Thoracic aorta (tissue), 2 donors: ENCODE measurements around the gene PKNOX2. TPM values are rescaled to one million over a fixed set of nuclear protein-coding genes. Genes with fewer than 3 reads are reported as not detected.

Source experiments
- ATAC-seq: fragments of 150-250 bp; one replicate; pipeline ENCODE4 v1.8.0; 2017; ENCODE audit warnings: low read depth; ENCODE audit not compliant: insufficient number of reproducible peaks, low FRiP score
- DNase-seq: peaks from one replicate; pipeline ENCODE4 v3.0.0-alpha.2; 2020; ENCODE audit warnings: low spot score
- H3K27ac ChIP-seq, 2 donors: fragments of 200-600 bp; sonication (generic); 1 replicate in 1 of 2; 2 replicates in 1 of 2; pipeline ENCODE4 v1.5.1; 2016; ENCODE audit warnings: mild to moderate bottlenecking in 2 of 2, moderate library complexity in 2 of 2
- H3K27me3 ChIP-seq: fragments of 200-600 bp; sonication (generic); replicated peaks from 2 replicates; pipeline ENCODE4 v1.6.0; 2016; ENCODE audit warnings: mild to moderate bottlenecking; ENCODE audit not compliant: insufficient read depth
- H3K36me3 ChIP-seq: fragments of 200-600 bp; sonication (generic); one replicate; pipeline ENCODE4 v1.5.1; 2016
- H3K4me1 ChIP-seq, 2 donors: fragments of 200-600 bp; sonication (generic); 1 replicate in 1 of 2; 2 replicates in 1 of 2; pipeline versions ENCODE4 v1.5.1 to v1.6.0; 2016; ENCODE audit warnings: low read depth in 2 of 2, mild to moderate bottlenecking in 1 of 2; ENCODE audit not compliant: control insufficient read depth in 1 of 2
- H3K4me3 ChIP-seq: fragments of 200-600 bp; sonication (generic); 2 replicates; pipeline ENCODE4 v1.5.1; 2016; ENCODE audit warnings: mild to moderate bottlenecking
- H3K9me3 ChIP-seq: fragments of 200-600 bp; sonication (generic); 2 replicates; pipeline ENCODE4 v1.5.1; 2016
- CTCF ChIP-seq: fragments of 200-600 bp; sonication (generic); IDR thresholded peaks from one replicate; pipeline ENCODE4 v1.5.1; 2019; ENCODE audit warnings: antibody characterized with exemption
- total RNA-seq, 2 donors: library from RNA; depleted of rRNA; stranded (reverse); fragments of >200 nt; gene quantifications; one replicate each; pipeline versions ENCODE4 v1.1.0 to v1.2.3, GENCODE V29; 2016

Gene PKNOX2
- total RNA-seq, 2 donors from 2014 or later: 1.4 to 9.2 TPM

GRCh38 chr11:125397421-125397820, 232.9 kb downstream of the PKNOX2 start:
- Histone ChIP-seq H3K27me3 (no peaks in the 10 kb centered on the region), H3K9me3 (no peaks in the 10 kb centered on the region), H3K4me3 (no peak overlapping the region), H3K27ac (no peak overlapping the region), H3K36me3 (no peaks in the 10 kb centered on the region), H3K4me1 (no peaks in the 10 kb centered on the region)
- no peak for TF ChIP-seq CTCF
- ATAC-seq (no peak), DNase-seq (no peak)

- Histone ChIP-seq H3K4me3 (no peak overlapping the region), H3K4me1 (no peaks in the 10 kb centered on the region), H3K9me3 (no peaks in the 10 kb centered on the region), H3K27me3 (no peaks in the 10 kb centered on the region), H3K27ac (no peak overlapping the region), H3K36me3 (no peaks in the 10 kb centered on the region)
- no peak for ATAC-seq
- TF ChIP-seq CTCF: no peak
- no peak for DNase-seq
Observed at GRCh38 chr11:125398475-125398874, 233.9 kb downstream of the PKNOX2 start.

GRCh38 chr11:125398994-125399640, 234.6 kb downstream of the PKNOX2 start:
- no peak for TF ChIP-seq CTCF
- H3K4me3 ChIP-seq: no peak overlapping the region
- ATAC-seq (no peak), DNase-seq (no peak)
- no peak overlapping the region for H3K27ac ChIP-seq
- peaks cover 1 to 4% of the 10 kb centered on the region in 2 donors for H3K4me1 ChIP-seq
- no peaks in the 10 kb centered on the region for H3K36me3 ChIP-seq
- H3K27me3 ChIP-seq: no peaks in the 10 kb centered on the region
- no peaks in the 10 kb centered on the region for H3K9me3 ChIP-seq

- Histone ChIP-seq H3K4me3 (no peak overlapping the region), H3K4me1 (peaks cover 3 to 13% of the 10 kb centered on the region in 2 donors), H3K36me3 (no peaks in the 10 kb centered on the region), H3K9me3 (no peaks in the 10 kb centered on the region), H3K27ac (no peak overlapping the region), H3K27me3 (no peaks in the 10 kb centered on the region)
- DNase-seq (no peak), ATAC-seq (no peak)
- TF ChIP-seq CTCF: no peak
Observed at GRCh38 chr11:125399945-125400344, 235.4 kb downstream of the PKNOX2 start.

- no peak for DNase-seq
Observed at GRCh38 chr11:125401235-125401634, 236.7 kb downstream of the PKNOX2 start.

More at GRCh38 chr11:125401235-125401634, 236.7 kb downstream of the PKNOX2 start:
- no peak overlapping the region for H3K4me3 ChIP-seq
- no peak for TF ChIP-seq CTCF
- no peak overlapping the region for H3K27ac ChIP-seq
- no peaks in the 10 kb centered on the region for H3K36me3 ChIP-seq
- ATAC-seq: no peak
- no peaks in the 10 kb centered on the region for H3K9me3 ChIP-seq
- H3K27me3 ChIP-seq: no peaks in the 10 kb centered on the region
- peaks cover 3 to 16% of the 10 kb centered on the region in 2 donors for H3K4me1 ChIP-seq
